H1 (cell line): ENCODE data around the gene VSTM2B. TPM values are rescaled to one million over a fixed set of nuclear protein-coding genes. Genes with fewer than 3 reads are reported as not detected.

Experiments
- JUND ChIP-seq: IDR thresholded peaks from 2 replicates; pipeline ENCODE4 v1.6.1; 2011; ENCODE audit warnings: mild to moderate bottlenecking, improper control_type of control experiment, low read length
- RFX5 ChIP-seq: IDR thresholded peaks from 2 replicates; pipeline ENCODE4 v1.6.1; 2011; ENCODE audit warnings: low read depth, low read length, improper control_type of control experiment, borderline replicate concordance
- polyA plus RNA-seq, 7 experiments: library from polyadenylated mRNA; depleted of rRNA in 3 of 7; stranded (reverse) in 5 of 7; unstranded in 2 of 7; fragments of >200 nt in 5 of 7; fragments of 200-250 nt in 2 of 7; gene quantifications; 1 replicate in 5 of 7; 2 replicates in 1 of 7; 4 replicates in 1 of 7; pipeline versions ENCODE4 v1.2.1 to v1.2.3, GENCODE V29; 2011 to 2013; ENCODE audit warnings: missing spikeins in 2 of 7, mixed read lengths in 2 of 7
- total RNA-seq: library from RNA; stranded (reverse); fragmentation: NEBNext Ultra II Directional; extraction: Animal tissue kit (Norgen Biotek cat#: 25700); gene quantifications from 2 replicates; pipeline ENCODE4 v1.2.1, GENCODE V29; 2021

Gene VSTM2B
- total and polyA plus RNA-seq, 2 of the 8 experiments (the other 6 are each of a cell fraction or from before 2014, with no cell fraction given) = 0.82 to 1.5 TPM

DNA sequence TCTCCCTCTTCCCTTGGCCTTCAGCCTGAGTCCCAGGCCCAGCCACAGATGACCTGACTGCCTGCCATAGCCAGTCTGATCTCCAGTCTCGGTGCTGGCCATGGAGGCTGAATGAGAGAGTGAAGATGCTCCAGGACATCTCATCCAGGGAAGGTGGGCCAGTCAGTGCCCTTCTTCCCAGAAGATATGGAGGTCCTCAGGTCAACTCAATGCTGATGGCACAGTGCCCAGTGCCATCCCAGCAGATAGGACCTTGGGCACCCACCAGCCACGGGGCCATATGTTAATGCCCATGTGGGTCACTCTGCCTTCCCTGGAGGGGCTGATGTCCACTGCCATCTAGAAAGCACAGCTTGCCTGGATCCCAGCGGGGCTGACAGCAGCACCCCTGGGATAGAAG, 7.2 kb downstream of the VSTM2B start (continued):
- TF ChIP-seq JUND (no peak), RFX5 (no peak)
